ENCODE data around the gene SEBOX.

Gene SEBOX

GRCh38 chr17:28364665-28365363 is at the start of gene SEBOX:
TSS of gene SEBOX (minus strand) at chr17:28365199. CDS start at chr17:28365151, 48 bp downstream.
- Mint-ChIP-seq H3K36me3 (ENCODE audit: low read depth) (peaks cover 11% of the 10 kb centered on the region), H3K4me3 (no peak within 1 kb of the TSS), H3K27me3 (ENCODE audit: low read depth) (no peaks in the 10 kb centered on the region), H3K4me1 (ENCODE audit: low read depth) (peaks cover 2% of the 10 kb centered on the region), H3K27ac (no peak within 1 kb of the TSS), H3K9me3 (no peaks in the 10 kb centered on the region)

- Mint-ChIP-seq H3K36me3 (ENCODE audit: low read depth) (no peaks in the 10 kb centered on the region), H3K27me3 (ENCODE audit: low read depth) (peaks cover 47% of the 10 kb centered on the region), H3K4me1 (ENCODE audit: low read depth) (no peaks in the 10 kb centered on the region), H3K27ac (no peak overlapping the region), H3K9me3 (no peaks in the 10 kb centered on the region), H3K4me3 (no peak overlapping the region)
Observed at GRCh38 chr17:28413804-28414203, 48.8 kb upstream of the SEBOX start.

GRCh38 chr17:28412099-28412498 is 47.1 kb upstream of the SEBOX start:
- Mint-ChIP-seq H3K36me3 (ENCODE audit: low read depth) (no peaks in the 10 kb centered on the region), H3K27me3 (ENCODE audit: low read depth) (peaks cover 47% of the 10 kb centered on the region), H3K4me1 (ENCODE audit: low read depth) (no peaks in the 10 kb centered on the region), H3K4me3 (no peak overlapping the region), H3K27ac (no peak overlapping the region), H3K9me3 (no peaks in the 10 kb centered on the region)

- Mint-ChIP-seq H3K27me3 (ENCODE audit: low read depth) (peaks cover 36% of the 10 kb centered on the region), H3K4me3 (no peak overlapping the region), H3K27ac (no peak overlapping the region), H3K36me3 (ENCODE audit: low read depth) (no peaks in the 10 kb centered on the region), H3K9me3 (no peaks in the 10 kb centered on the region), H3K4me1 (ENCODE audit: low read depth) (peaks cover 6% of the 10 kb centered on the region)
Observed at GRCh38 chr17:28407974-28408306, 42.9 kb upstream of the SEBOX start.

GRCh38 chr17:28407130-28407973 is 42.4 kb upstream of the SEBOX start:
- H3K36me3 Mint-ChIP-seq (ENCODE audit: low read depth): no peaks in the 10 kb centered on the region
- peaks cover 36% of the 10 kb centered on the region for H3K27me3 Mint-ChIP-seq (ENCODE audit: low read depth)
- H3K9me3 Mint-ChIP-seq: no peaks in the 10 kb centered on the region
- H3K4me1 Mint-ChIP-seq (ENCODE audit: low read depth): peaks cover 6% of the 10 kb centered on the region
- no peak overlapping the region for H3K4me3 Mint-ChIP-seq
- no peak overlapping the region for H3K27ac Mint-ChIP-seq

GRCh38 chr17:28406473-28406814 is 41.4 kb upstream of the SEBOX start:
- H3K4me1 Mint-ChIP-seq (ENCODE audit: low read depth): peaks cover 8% of the 10 kb centered on the region
- H3K36me3 Mint-ChIP-seq (ENCODE audit: low read depth): no peaks in the 10 kb centered on the region
- no peaks in the 10 kb centered on the region for H3K9me3 Mint-ChIP-seq
- H3K4me3 Mint-ChIP-seq: peak overlapping the region; percentile 68
- peak overlapping the region; percentile 15 for H3K27ac Mint-ChIP-seq
- H3K27me3 Mint-ChIP-seq (ENCODE audit: low read depth): peaks cover 31% of the 10 kb centered on the region

- H3K36me3 Mint-ChIP-seq (ENCODE audit: low read depth): no peaks in the 10 kb centered on the region
- H3K9me3 Mint-ChIP-seq: no peaks in the 10 kb centered on the region
- peaks cover 26% of the 10 kb centered on the region for H3K27me3 Mint-ChIP-seq (ENCODE audit: low read depth)
- H3K27ac Mint-ChIP-seq: peak within 1 kb of the TSS; percentile 15
- H3K4me3 Mint-ChIP-seq: peak within 1 kb of the TSS; percentile 68
- H3K4me1 Mint-ChIP-seq (ENCODE audit: low read depth): peaks cover 8% of the 10 kb centered on the region
Observed at GRCh38 chr17:28405632-28406472, 40.9 kb upstream of the SEBOX start, which contains the start of gene SLC46A1. TSS of gene SLC46A1 (minus strand) at chr17:28406212. CDS start at chr17:28406114, 98 bp downstream.

- Mint-ChIP-seq H3K4me3 (peak overlapping the region; percentile 67), H3K9me3 (no peaks in the 10 kb centered on the region), H3K27me3 (ENCODE audit: low read depth) (peaks cover 19% of the 10 kb centered on the region), H3K36me3 (ENCODE audit: low read depth) (no peaks in the 10 kb centered on the region), H3K27ac (no peak overlapping the region), H3K4me1 (ENCODE audit: low read depth) (peaks cover 8% of the 10 kb centered on the region)
Observed at GRCh38 chr17:28404812-28405570, 40.0 kb upstream of the SEBOX start.

GRCh38 chr17:28404461-28404811 is 39.4 kb upstream of the SEBOX start:
- Mint-ChIP-seq H3K9me3 (no peaks in the 10 kb centered on the region), H3K36me3 (ENCODE audit: low read depth) (no peaks in the 10 kb centered on the region), H3K4me3 (peak overlapping the region; percentile 21), H3K27ac (no peak overlapping the region), H3K4me1 (ENCODE audit: low read depth) (peaks cover 8% of the 10 kb centered on the region), H3K27me3 (ENCODE audit: low read depth) (peaks cover 14% of the 10 kb centered on the region)

GRCh38 chr17:28404007-28404406 is 39.0 kb upstream of the SEBOX start:
- no peak overlapping the region for H3K27ac Mint-ChIP-seq
- peaks cover 8% of the 10 kb centered on the region for H3K4me1 Mint-ChIP-seq (ENCODE audit: low read depth)
- H3K27me3 Mint-ChIP-seq (ENCODE audit: low read depth): peaks cover 13% of the 10 kb centered on the region
- no peaks in the 10 kb centered on the region for H3K36me3 Mint-ChIP-seq (ENCODE audit: low read depth)
- H3K9me3 Mint-ChIP-seq: no peaks in the 10 kb centered on the region
- H3K4me3 Mint-ChIP-seq: no peak overlapping the region

GRCh38 chr17:28402844-28403243 is 37.8 kb upstream of the SEBOX start:
- peaks cover 13% of the 10 kb centered on the region for H3K27me3 Mint-ChIP-seq (ENCODE audit: low read depth)
- H3K9me3 Mint-ChIP-seq: no peaks in the 10 kb centered on the region
- no peak overlapping the region for H3K27ac Mint-ChIP-seq
- peaks cover 8% of the 10 kb centered on the region for H3K4me1 Mint-ChIP-seq (ENCODE audit: low read depth)
- no peak overlapping the region for H3K4me3 Mint-ChIP-seq
- peaks cover 4% of the 10 kb centered on the region for H3K36me3 Mint-ChIP-seq (ENCODE audit: low read depth)

GRCh38 chr17:28402224-28402630 is 37.2 kb upstream of the SEBOX start:
- H3K4me1 Mint-ChIP-seq (ENCODE audit: low read depth): peaks cover 8% of the 10 kb centered on the region
- H3K4me3 Mint-ChIP-seq: no peak overlapping the region
- peaks cover 11% of the 10 kb centered on the region for H3K27me3 Mint-ChIP-seq (ENCODE audit: low read depth)
- no peaks in the 10 kb centered on the region for H3K9me3 Mint-ChIP-seq
- peaks cover 4% of the 10 kb centered on the region for H3K36me3 Mint-ChIP-seq (ENCODE audit: low read depth)
- H3K27ac Mint-ChIP-seq: no peak overlapping the region

GRCh38 chr17:28399808-28400207 is 34.8 kb upstream of the SEBOX start:
- no peaks in the 10 kb centered on the region for H3K9me3 Mint-ChIP-seq
- H3K27me3 Mint-ChIP-seq (ENCODE audit: low read depth): peaks cover 3% of the 10 kb centered on the region
- H3K27ac Mint-ChIP-seq: no peak overlapping the region

More at GRCh38 chr17:28399808-28400207, 34.8 kb upstream of the SEBOX start:
- Mint-ChIP-seq H3K4me1 (ENCODE audit: low read depth) (peaks cover 3% of the 10 kb centered on the region), H3K36me3 (ENCODE audit: low read depth) (peaks cover 4% of the 10 kb centered on the region), H3K4me3 (no peak overlapping the region)
